Smooth muscle cell of the brain vasculature (primary cell): Measurements from ENCODE around the gene ENTREP1.
"Not testable (repeated sequence)": the region's sequence is repeated elsewhere in the genome, so short reads cannot be mapped to it uniquely, and the experiment has no call there.

Experiments
- DNase-seq: peaks from one replicate; pipeline ENCODE4 v3.0.0-alpha.2; 2012; ENCODE audit warnings: low read depth, low spot score

The ENTREP1 gene, protein sequence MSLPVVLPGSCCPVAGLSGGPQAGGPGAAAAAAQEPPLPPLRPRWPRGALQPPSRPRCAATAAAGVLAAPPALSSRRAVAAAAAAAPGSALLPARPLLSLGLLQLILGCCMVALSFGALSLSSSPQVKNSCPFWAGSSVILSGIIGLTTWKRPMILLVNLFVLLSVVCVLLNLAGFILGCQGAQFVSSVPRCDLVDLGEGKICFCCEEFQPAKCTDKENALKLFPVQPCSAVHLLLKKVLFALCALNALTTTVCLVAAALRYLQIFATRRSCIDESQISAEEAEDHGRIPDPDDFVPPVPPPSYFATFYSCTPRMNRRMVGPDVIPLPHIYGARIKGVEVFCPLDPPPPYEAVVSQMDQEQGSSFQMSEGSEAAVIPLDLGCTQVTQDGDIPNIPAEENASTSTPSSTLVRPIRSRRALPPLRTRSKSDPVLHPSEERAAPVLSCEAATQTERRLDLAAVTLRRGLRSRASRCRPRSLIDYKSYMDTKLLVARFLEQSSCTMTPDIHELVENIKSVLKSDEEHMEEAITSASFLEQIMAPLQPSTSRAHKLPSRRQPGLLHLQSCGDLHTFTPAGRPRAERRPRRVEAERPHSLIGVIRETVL

DNA sequence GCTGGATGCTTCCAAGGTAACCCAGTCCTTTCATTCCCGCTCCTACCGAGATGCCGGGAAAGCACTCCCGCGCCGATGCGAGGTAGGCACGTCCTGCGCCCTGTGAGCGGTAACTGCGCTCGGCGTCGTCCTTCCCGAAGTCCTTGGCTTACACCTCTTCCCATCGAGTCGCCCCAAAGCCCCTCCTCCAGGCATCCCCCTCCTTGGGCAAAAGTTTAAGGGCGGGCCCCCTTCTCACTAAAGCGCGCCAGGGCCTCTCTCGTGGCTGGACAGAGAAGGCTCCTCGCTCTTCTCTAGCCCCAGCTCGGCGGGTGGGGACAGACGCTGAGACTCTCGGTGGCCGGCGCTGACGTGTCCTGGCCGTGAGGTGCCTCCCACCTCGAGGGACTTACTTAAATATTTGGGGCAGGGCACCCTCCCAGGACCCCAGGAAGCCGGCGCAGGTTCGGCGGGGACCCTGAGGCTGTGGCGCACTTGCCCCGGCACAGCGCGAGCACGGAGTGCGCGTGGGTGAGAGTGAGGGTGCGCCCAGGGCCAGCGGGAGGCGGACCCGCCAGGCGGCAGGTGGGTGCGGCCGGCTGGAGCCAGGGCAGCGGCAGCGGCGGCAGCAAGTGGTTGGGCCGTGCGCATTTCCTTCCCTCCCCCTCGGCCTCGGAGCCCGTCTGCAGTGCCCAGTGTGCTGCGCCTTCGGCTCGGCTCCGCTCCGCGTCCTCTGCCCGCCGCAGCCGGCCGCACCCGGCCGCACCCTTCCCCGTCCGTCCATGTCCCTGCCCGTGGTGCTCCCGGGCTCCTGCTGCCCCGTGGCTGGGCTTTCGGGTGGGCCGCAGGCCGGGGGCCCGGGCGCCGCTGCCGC, at the start of gene ENTREP1:
TSS of gene ENTREP1 (plus strand) at position 667 of the 853 bp plus-strand sequence. CDS start at position 762, 95 bp downstream.
- no peak for DNase-seq

GRCh38 chr9:69276775-69277174, 48.2 kb upstream of the ENTREP1 start:
- no peak for DNase-seq

- DNase-seq: no peak
These were observed 45.8 kb upstream of the ENTREP1 start for GRCh38 chr9:69279084-69279731.

DNA sequence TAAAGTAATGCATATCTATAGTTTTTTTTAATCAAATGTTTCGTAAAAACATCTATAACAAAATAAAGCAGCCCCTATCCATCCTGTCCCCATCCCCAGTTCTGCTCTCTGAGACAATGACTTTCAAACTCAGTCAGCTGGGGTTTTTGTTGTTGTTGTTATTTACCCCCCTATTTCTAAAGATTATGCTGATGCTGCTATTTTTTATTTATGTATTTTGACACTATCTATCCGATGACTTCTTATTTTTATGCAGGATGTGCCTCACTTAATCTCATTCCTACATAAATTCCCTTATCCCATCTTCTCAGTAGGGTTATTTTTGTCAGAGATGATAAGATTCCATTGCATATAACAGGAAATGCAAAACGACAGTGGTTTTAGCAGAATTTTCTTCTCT, 45.3 kb upstream of the ENTREP1 start:
- DNase-seq: no peak

DNA sequence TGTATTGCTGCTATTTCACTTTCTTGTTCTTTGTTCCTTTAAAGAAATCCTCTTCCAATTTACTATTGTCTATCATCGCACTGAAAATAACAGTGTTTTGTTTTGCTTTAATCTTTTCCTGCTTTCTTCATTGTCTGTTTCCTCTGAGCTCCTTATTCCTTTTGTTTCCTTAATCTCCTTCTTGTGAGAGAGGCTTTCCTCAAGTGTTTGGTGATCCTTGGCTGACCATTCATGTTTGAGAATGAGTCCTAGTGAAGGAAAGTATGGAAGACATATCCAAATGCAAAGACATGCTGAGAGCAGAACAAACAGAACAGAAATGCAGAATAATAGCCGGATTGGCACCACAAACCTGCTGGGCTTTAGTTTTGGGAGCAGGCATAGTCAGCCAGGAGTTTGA, 42.0 kb upstream of the ENTREP1 start:
- DNase-seq: no peak

DNA sequence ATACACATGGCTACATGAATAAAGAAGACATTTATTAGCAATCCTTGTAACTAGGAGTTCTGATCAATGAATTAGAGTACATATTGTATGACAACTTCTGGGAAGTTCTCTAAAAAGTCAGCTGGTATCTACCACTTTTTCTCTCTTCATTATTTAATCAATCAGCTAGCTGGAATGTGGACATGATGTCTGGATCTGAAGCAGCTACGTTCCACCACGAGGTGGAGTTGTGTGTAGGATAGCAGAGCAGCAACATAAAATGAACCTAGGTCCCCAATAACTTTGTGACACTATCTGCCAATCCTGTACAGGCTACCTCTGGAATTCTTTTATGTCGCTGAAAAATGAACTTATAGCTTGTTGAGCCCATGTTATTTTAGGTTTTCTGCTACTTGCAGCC, 32.9 kb upstream of the ENTREP1 start:
- DNase-seq: no peak

GRCh38 chr9:69293156-69293555, 31.9 kb upstream of the ENTREP1 start:
- no peak for DNase-seq

GRCh38 chr9:69295872-69296552, 29.0 kb upstream of the ENTREP1 start:
- no peak for DNase-seq

GRCh38 chr9:69297300-69297980, 27.6 kb upstream of the ENTREP1 start:
- DNase-seq: no peak

- DNase-seq: no peak
These were observed 25.7 kb upstream of the ENTREP1 start for GRCh38 chr9:69299315-69299714.

GRCh38 chr9:69299826-69300225, 25.2 kb upstream of the ENTREP1 start:
- DNase-seq: no peak

DNA sequence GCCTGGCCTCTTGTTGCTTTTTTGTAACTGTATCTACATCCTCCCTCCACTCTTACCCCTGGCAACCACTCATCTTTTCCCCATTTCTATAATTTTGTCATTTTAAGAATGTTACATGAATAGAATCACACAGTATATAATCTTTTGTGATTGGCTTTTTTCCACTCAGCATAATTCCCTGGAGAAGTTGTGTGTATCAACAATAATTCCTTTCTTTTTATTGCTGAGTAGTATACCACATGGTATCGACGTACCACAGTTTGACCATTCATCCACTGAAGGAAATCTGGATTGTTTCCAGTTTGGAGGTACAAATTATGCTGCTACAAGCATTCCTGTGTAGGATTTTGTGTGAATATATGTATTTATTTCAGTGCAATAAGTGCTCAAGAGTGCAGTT, 21.7 kb upstream of the ENTREP1 start:
- no peak for DNase-seq

GRCh38 chr9:69306895-69307445, 18.0 kb upstream of the ENTREP1 start:
- not testable (repeated sequence) for DNase-seq

- peak; percentile 72 for DNase-seq
These were observed 17.4 kb upstream of the ENTREP1 start for GRCh38 chr9:69307446-69308205.

DNA sequence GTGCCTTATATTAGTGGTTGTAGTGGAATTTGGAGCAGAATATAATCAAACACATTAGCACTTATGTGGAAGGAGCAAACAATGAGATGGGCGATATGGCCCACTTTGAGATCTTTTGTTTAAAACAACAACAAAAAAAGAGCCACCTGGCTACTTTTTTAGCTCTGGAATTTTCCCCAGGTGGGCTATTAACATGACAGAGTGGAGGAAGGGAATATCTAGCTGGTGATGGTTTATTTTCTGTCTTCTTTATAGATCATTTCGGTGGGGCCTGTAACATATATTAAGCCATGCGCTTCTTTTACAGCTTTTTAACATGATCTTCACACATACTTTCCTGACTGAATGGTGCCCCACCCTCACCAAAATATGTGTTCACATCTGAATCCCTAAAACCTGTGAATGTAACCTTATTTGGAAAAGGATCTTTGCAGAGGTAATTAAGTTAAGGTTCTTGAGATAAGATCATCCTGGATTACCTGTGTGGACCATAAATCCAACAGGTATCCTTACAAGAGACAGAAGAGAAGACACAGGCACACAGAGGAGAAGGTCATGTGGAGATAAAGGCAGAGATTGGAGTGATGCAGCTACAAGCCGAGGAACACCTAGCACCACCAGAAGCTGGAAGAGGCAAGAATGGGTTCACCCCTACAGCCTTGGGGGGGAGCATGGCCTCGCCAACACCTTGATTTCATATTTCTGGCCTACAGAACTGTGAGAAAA, 16.6 kb upstream of the ENTREP1 start:
- no peak for DNase-seq

DNA sequence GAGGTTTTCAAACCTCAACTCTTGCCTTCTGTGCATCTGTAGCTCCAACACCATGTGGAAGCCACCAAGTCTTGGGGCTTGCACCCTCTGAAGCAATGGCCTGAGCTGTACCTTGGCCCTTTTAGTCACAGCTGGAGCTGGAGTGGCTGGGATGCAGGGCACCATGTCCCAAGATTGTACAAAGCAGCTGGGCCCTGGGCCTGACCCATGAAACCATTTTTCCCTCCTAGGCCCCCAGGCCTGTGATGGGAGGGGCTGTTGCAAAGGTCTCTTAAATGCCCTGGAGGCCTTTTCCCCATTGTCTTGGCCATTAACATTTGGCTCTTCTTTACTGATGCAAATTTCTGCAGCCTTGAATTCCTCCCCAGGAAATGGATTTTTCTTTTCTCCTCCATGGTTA, 11.8 kb upstream of the ENTREP1 start:
- no peak for DNase-seq

- no peak for DNase-seq
These were observed 10.5 kb upstream of the ENTREP1 start for GRCh38 chr9:69314547-69314946.

DNA sequence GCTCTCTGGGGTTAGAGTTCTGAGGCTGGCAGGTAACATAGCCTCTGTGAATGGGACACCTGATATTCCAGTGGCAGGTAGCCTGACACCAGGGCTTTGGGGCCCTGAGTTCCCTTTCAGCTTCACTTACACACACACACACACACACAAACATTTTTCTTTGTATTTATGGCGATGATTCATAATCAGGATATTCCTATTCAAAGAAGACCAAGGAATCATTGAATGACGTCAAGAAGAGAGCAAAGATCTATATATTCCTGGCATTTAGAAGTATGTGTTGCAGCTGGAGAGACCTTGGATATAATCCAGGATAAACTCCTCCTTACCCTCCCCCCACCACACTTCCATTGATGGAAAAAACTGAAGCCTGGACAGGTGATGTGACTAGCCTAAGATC, 7.9 kb upstream of the ENTREP1 start:
- DNase-seq: no peak

- DNase-seq: no peak
These were observed 7.1 kb upstream of the ENTREP1 start for GRCh38 chr9:69317894-69318293.
